Subcutaneous abdominal adipose tissue (tissue), 5 donors: ENCODE measurements around the gene CBFA2T2.
"Not testable (repeated sequence)": the region's sequence is repeated elsewhere in the genome, so short reads cannot be mapped to it uniquely, and the experiment has no call there.

ENCODE experiments used
- H3K27ac ChIP-seq: one replicate; pipeline ENCODE4 v1.7.0; 2013; ENCODE audit warnings: low read depth, mild to moderate bottlenecking, inconsistent platforms, low read length, moderate library complexity
- H3K27me3 ChIP-seq, 5 donors: one replicate each; pipeline ENCODE4 v1.7.0; 2013; ENCODE audit warnings: low read length in 5 of 5, inconsistent platforms in 1 of 5; ENCODE audit not compliant: control insufficient read depth in 5 of 5, insufficient read depth in 4 of 5
- H3K36me3 ChIP-seq, 5 donors: one replicate each; pipeline ENCODE4 v1.7.0; 2013; ENCODE audit warnings: low read length in 5 of 5; ENCODE audit not compliant: control insufficient read depth in 5 of 5, insufficient read depth in 5 of 5
- H3K4me1 ChIP-seq, 5 donors: one replicate each; pipeline ENCODE4 v1.7.0; 2013; ENCODE audit warnings: low read length in 5 of 5, mild to moderate bottlenecking in 3 of 5, moderate library complexity in 1 of 5; ENCODE audit not compliant: control insufficient read depth in 5 of 5, insufficient read depth in 5 of 5
- H3K4me3 ChIP-seq, 5 donors: one replicate each; pipeline ENCODE4 v1.7.0; 2013; ENCODE audit warnings: low read length in 5 of 5, low read depth in 1 of 5
- H3K9ac ChIP-seq, 5 donors: one replicate each; pipeline ENCODE4 v1.7.0; 2013; ENCODE audit warnings: low read length in 5 of 5, mild to moderate bottlenecking in 4 of 5, moderate library complexity in 3 of 5
- H3K9me3 ChIP-seq, 5 donors: one replicate each; pipeline ENCODE4 v1.7.0; 2013; ENCODE audit warnings: low read length in 5 of 5; ENCODE audit not compliant: control insufficient read depth in 5 of 5
- donor health status: healthy.
- donor health status: healthy.
- donor health status: healthy.
- donor health status: healthy.
- donor health status: healthy.

The CBFA2T2 gene

DNA sequence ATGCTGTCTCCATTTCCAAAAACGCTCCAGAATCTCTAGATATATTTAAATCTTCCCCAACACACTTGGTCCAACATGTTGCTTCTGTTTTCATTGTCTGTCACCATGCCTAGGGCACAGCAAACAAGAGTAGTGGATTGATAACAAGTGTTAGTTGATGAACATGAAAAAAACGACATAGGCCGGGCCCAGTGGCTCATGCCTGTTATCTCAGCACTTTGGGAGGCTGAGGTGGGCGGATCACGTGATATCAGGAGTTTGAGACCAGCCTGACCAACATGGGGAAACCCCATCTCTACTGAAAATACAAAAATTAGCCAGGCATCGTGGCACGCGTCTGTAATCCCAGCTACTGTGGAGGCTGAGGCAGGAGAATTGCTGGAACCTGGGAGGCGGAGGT, 102.0 kb downstream of the CBFA2T2 start:
- not testable (repeated sequence) for H3K9me3 ChIP-seq, H3K4me1 ChIP-seq, H3K4me3 ChIP-seq, H3K9ac ChIP-seq, H3K27me3 ChIP-seq, H3K27ac ChIP-seq, H3K36me3 ChIP-seq

DNA sequence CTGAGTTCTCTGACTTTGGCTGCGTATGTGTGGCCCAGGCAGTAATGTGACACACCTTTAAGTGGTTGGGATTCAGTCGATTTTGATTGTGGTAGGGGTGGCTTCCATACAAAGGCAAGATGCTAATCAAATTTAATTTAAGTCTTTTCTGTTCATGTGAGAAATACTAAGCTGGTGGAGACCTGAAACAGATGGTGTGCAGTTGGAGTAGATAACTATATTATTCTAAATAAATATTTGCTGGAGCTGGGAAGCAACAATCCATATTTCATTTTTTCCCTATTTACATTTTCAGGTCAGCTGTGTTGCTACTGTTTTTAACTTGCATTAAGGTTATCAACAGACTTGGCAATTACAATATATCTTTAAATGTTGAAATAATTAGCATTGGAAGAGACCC, 104.8 kb downstream of the CBFA2T2 start:
- Histone ChIP-seq H3K36me3 (peaks cover 0 to 6% (median 2%) of the 10 kb centered on the region in 5 donors), H3K4me1 (no peaks in the 10 kb centered on the region), H3K9ac (no peak overlapping the region), H3K9me3 (no peaks in the 10 kb centered on the region), H3K4me3 (no peak overlapping the region), H3K27ac (no peak overlapping the region), H3K27me3 (no peaks in the 10 kb centered on the region)

DNA sequence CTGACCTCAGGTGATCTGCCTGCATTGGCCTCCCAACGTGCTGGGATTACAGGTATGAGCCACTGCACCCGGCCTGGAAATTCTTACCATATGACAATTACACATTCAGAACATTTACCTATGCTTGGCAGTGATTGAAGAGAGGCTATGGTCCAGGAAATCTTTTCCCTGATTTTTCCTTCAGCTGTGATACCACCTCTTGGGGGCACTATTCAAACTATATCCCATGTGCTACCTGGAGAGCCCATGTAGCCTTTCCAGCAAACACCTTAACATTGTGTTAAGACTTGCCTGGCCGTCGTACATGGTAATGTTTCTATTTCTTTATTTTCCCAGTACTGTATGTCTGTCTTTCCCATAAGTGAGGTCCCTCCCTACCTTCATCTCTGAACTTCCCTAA, 110.5 kb downstream of the CBFA2T2 start:
- H3K4me3 ChIP-seq = no peak overlapping the region
- no peak overlapping the region for H3K9ac ChIP-seq
- H3K4me1 ChIP-seq = peaks cover 0 to 6% (median 5%) of the 10 kb centered on the region in 5 donors
- H3K27ac ChIP-seq = no peak overlapping the region
- H3K27me3 ChIP-seq = no peaks in the 10 kb centered on the region
- H3K36me3 ChIP-seq = peaks cover 3 to 9% (median 4%) of the 10 kb centered on the region in 5 donors
- no peaks in the 10 kb centered on the region for H3K9me3 ChIP-seq

DNA sequence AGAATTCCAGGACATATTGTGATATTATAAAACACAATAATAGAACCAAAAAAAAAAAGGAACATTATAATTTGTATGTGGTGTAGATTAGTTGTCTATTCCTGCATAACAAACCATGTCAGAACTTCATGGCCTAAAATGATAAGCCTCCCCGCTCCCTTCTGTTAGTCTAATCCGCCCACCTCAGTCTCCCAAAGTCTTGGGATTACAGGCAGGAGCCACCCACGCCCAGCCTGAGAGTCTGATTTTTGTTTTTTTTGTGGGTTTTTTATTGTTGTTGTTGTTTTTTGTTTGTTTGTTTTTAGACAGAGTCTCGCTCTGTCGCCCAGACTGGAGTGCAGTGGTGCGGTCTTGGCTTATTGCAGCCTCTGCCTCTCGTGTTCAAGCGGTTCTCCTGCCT, 111.1 kb downstream of the CBFA2T2 start:
- H3K27me3 ChIP-seq = no peaks in the 10 kb centered on the region
- H3K4me1 ChIP-seq = peaks cover 0 to 6% (median 5%) of the 10 kb centered on the region in 5 donors
- no peak overlapping the region for H3K9ac ChIP-seq
- no peaks in the 10 kb centered on the region for H3K9me3 ChIP-seq
- H3K36me3 ChIP-seq = peaks cover 3 to 9% (median 4%) of the 10 kb centered on the region in 5 donors
- H3K27ac ChIP-seq = no peak overlapping the region
- H3K4me3 ChIP-seq = no peak overlapping the region

DNA sequence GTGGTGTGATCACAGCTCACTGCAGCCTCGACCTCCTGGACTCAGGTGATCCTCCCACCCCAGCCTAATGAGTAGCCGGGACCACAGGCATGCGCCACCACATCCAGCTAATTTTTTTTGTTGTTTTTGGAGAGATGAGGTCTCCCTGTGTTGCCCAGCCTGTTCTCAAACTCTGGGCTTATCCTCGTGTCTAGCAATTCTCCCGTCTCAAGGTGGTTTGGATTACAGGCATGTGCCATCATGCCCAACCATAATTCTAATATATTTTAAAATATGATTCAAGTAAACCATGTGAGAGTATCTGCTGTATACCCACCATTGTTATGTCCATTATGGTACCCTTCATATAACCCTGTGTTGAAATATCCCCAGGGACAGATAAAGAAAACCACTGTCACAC, 112.0 kb downstream of the CBFA2T2 start:
- no peak overlapping the region for H3K4me3 ChIP-seq
- peaks cover 0 to 6% (median 5%) of the 10 kb centered on the region in 5 donors for H3K4me1 ChIP-seq
- no peaks in the 10 kb centered on the region for H3K9me3 ChIP-seq
- no peak overlapping the region for H3K27ac ChIP-seq
- no peaks in the 10 kb centered on the region for H3K27me3 ChIP-seq
- peaks cover 3 to 9% (median 4%) of the 10 kb centered on the region in 5 donors for H3K36me3 ChIP-seq
- no peak overlapping the region for H3K9ac ChIP-seq

DNA sequence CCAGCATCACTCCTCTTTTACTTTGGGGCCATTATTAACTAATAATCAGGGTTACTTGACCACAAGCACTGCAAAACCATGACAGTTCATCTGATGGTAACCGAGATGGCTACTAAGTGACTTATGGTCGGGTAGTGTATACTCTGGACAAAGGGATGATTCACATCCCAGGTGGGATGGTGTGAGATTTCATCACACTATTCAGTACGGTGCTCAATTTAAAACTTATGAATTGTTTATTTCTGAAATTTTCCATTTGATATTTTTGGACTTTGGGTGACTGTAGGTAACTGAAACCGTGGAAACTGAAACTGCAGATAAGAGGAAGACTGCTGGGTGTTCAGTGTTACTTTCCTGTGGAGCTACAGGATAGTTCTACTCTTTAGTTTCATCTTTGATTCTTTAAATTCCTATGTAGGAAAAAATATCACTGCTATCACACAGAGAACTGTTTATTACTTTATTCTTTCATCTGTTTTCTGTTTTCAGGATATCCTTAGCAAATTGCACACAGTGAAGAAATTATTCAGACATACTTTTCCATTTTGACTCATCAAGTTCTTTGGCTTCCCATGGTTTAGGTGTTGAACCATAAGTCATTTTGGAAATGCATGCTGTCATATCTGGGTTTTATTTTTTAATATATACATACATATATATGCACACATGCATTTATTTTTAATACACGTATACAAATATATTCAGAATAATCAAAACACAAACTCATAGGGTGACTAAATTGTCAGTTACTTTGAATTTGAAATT, 113.1 kb downstream of the CBFA2T2 start:
- H3K9me3 ChIP-seq = no peaks in the 10 kb centered on the region
- H3K27me3 ChIP-seq = no peaks in the 10 kb centered on the region
- H3K4me3 ChIP-seq = no peak overlapping the region
- H3K4me1 ChIP-seq = peaks cover 0 to 6% (median 5%) of the 10 kb centered on the region in 5 donors
- peaks cover 6 to 12% (median 11%) of the 10 kb centered on the region in 5 donors for H3K36me3 ChIP-seq
- H3K9ac ChIP-seq = no peak overlapping the region
- H3K27ac ChIP-seq = no peak overlapping the region

DNA sequence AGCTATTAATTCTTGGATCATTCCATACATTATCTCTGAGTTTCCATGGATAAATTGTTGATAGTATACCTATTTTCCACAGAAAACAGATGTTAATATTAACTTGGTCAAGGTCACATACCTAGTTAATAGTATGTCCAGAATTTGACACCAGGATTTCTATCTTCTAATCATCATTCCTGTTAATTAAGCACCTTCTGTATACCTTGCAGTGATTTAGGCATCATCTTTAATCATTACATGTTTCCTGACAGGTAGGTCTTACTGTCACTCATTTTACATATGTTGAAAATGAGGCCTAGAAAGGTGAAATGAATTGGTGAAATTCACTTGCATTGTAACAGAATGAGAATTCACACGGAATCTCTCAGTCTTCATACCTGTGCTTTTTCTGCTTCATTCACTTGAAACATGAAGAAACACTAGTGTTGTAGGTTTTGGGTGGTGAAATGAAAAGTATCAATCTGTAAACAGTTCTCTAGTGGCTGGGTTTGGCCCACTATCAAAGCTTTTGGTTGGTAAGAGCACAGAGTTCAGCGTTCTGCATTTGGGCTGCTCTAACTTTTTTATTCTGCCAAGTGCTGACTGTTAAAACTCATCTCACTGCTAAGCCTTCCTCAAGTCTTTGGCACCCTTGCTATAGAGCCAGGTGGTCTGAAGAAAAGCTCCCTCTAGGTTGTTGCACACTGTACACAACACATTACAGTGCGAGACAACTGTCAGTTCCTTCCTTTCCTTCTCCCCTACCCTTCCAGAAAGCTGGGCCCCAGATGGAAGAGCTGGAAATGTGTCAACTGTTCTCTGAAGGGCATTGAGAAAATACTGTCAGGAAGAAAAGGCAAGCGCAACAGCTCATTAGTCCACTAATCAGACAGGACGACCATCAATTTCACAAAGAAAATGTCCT, 114.4 kb downstream of the CBFA2T2 start:
- H3K9me3 ChIP-seq = no peaks in the 10 kb centered on the region
- H3K36me3 ChIP-seq = peaks cover 9 to 21% (median 14%) of the 10 kb centered on the region in 5 donors
- no peaks in the 10 kb centered on the region for H3K27me3 ChIP-seq
- no peak overlapping the region for H3K4me3 ChIP-seq
- H3K27ac ChIP-seq = no peak overlapping the region
- H3K9ac ChIP-seq = no peak overlapping the region
- H3K4me1 ChIP-seq = peaks cover 0 to 6% (median 5%) of the 10 kb centered on the region in 5 donors

DNA sequence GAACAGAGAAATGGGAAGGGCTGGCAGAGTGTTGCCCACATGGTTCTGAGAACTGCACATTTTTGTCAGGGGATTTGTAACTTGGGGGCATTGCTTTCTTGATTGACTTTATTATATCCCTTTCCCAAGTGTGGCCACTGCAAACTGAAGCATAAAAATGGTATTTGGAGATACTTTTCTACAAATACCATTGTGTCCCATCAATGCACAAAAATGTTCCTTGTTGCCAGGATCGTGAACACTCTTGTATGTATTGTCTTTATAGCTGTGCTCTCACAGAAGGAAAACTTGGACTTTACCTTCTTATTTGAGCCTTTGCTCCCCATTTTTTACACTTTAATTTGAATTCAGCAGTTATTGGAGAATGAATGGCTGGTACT, 115.1 kb downstream of the CBFA2T2 start:
- Histone ChIP-seq H3K4me3 (no peak overlapping the region), H3K27me3 (no peaks in the 10 kb centered on the region), H3K27ac (no peak overlapping the region), H3K4me1 (peaks cover 0 to 6% (median 5%) of the 10 kb centered on the region in 5 donors), H3K9me3 (no peaks in the 10 kb centered on the region), H3K36me3 (peaks cover 9 to 21% (median 15%) of the 10 kb centered on the region in 5 donors), H3K9ac (no peak overlapping the region)

DNA sequence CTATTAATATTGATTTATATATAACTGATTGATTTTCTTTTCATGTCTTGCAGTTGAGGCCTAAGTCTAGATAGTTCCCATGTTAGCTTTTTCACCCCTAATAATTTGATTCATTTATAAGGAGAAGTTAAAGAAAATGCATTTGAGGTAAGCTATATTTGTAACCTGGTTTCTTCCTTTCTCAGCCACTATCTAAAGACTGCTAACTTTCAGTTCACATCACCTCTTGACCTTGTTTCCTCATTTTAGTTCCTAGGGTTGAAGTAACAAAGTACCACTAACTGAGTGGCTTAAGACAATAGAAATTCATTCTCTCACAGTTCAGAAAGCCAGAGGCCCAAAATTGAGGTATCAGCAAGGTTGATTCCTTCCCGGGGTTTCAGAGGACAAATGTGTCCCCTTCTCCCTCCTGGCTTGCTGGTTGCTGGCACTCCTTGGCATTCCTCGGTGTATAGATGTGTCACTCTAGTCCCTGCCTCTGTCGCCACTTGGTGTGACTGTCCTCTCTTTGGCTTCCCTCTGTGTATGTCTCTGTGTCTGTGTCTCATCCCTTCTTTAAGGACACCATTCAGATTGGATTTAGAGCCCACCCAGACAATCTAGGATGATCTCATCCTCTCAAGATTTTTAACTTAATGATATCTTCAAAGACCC, 116.3 kb downstream of the CBFA2T2 start:
- no peak overlapping the region for H3K27ac ChIP-seq
- peaks cover 12 to 26% (median 18%) of the 10 kb centered on the region in 5 donors for H3K36me3 ChIP-seq
- H3K4me1 ChIP-seq = peaks cover 0 to 6% (median 5%) of the 10 kb centered on the region in 5 donors
- no peaks in the 10 kb centered on the region for H3K27me3 ChIP-seq
- H3K9me3 ChIP-seq = no peaks in the 10 kb centered on the region
- H3K9ac ChIP-seq = no peak overlapping the region
- no peak overlapping the region for H3K4me3 ChIP-seq
